K562 (cell line): ENCODE data around the gene CCDC28B. TPM values are rescaled to one million over a fixed set of nuclear protein-coding genes. Genes with fewer than 3 reads are reported as not detected.

Experiments
- ATAC-seq: fragments of 200-7000 bp; cut with Tn5 transposase; 3 replicates; pipeline ENCODE4 v1.9.1; 2020; ENCODE audit warnings: moderate library complexity
- BruUV-seq: library from RNA; stranded (reverse); fragments of 400-500 nt; replicated peaks from 2 replicates; lab custom pipeline; 2021; lab: Mats Ljungman, UMichigan
- CTCF ChIA-PET: fragments of 300-600 bp; formaldehyde crosslinking; extraction: SDS; loops from one replicate; lab custom pipeline; 2021; ENCODE audit warnings: low intra/inter-chr PET ratio; lab: Yijun Ruan, JAX
- POLR2A ChIA-PET: fragments of 300-600, 350-650 bp; sonication (Branson Sonifier 250); formaldehyde crosslinking; extraction: SDS; loops from one replicate; lab custom pipeline; 2021; ENCODE audit warnings: antibody characterized with exemption, inconsistent platforms; lab: Yijun Ruan, JAX
- DNase-seq, 4 experiments: peaks; one replicate each; pipeline versions ENCODE4 v3.0.0 to v3.0.0-alpha.2; 2011 to 2018; ENCODE audit warnings: low spot score in 3 of 4, mixed read lengths in 3 of 4; ENCODE audit errors: extremely low read depth in 1 of 4
- FAIRE-seq: peaks from 2 replicates; lab custom pipeline; 2011; peaks lifted over from hg19 to GRCh38; lab: Jason Lieb, UNC
- H2AFZ ChIP-seq: 2 replicates; pipeline ENCODE4 v1.6.0; 2011; ENCODE audit warnings: low read depth, low read length, control low read depth, inconsistent platforms
- H3K27ac ChIP-seq: fragments of 200-600 bp; 3 replicates; pipeline ENCODE4 v1.8.0; 2011; ENCODE audit warnings: low read depth, mild to moderate bottlenecking, control low read depth, inconsistent platforms, low read length, moderate library complexity, mixed read lengths; ENCODE audit errors: extremely low read depth
- H3K27me3 ChIP-seq, 2 experiments: fragments of 300-600 bp in 1 of 2; 2 replicates in 1 of 2; 3 replicates in 1 of 2; pipeline versions ENCODE4 v1.6.0 to v1.8.0; 2011; ENCODE audit warnings: inconsistent platforms in 2 of 2, low read length in 2 of 2, mild to moderate bottlenecking in 1 of 2, mixed read lengths in 1 of 2, moderate library complexity in 1 of 2; ENCODE audit not compliant: control insufficient read depth in 2 of 2, insufficient read depth in 2 of 2
- H3K36me3 ChIP-seq: fragments of 300-600 bp; 3 replicates; pipeline ENCODE4 v1.8.0; 2011; ENCODE audit warnings: mild to moderate bottlenecking, low read length, inconsistent platforms; ENCODE audit not compliant: control insufficient read depth, insufficient read depth
- H3K4me1 ChIP-seq, 2 experiments: fragments of 200-600 bp in 1 of 2; replicated peaks in 1 of 2; 2 replicates in 1 of 2; 3 replicates in 1 of 2; pipeline versions ENCODE4 v1.5.1 to v1.8.0; 2011; ENCODE audit warnings: inconsistent platforms in 2 of 2, low read length in 2 of 2, mild to moderate bottlenecking in 1 of 2, mixed read lengths in 1 of 2, moderate library complexity in 1 of 2; ENCODE audit not compliant: control insufficient read depth in 2 of 2, insufficient read depth in 2 of 2
- H3K4me2 ChIP-seq: 2 replicates; pipeline ENCODE4 v1.6.1; 2011; ENCODE audit warnings: low read length, control low read depth, inconsistent platforms, mixed read lengths; ENCODE audit not compliant: insufficient read depth
- H3K4me3 ChIP-seq: fragments of 200-600 bp; sonication (generic), shearing (Covaris generic); 2 replicates; pipeline ENCODE4 v1.5.1; 2016; ENCODE audit warnings: control low read depth, inconsistent platforms
- H3K79me2 ChIP-seq: fragments of 200-600 bp; 3 replicates; pipeline ENCODE4 v1.8.0; 2011; ENCODE audit warnings: low read length, inconsistent platforms; ENCODE audit not compliant: control insufficient read depth, insufficient read depth
- H3K9ac ChIP-seq, 2 experiments: 2 replicates each; pipeline versions ENCODE4 v1.6.0 to v1.6.1; 2011; ENCODE audit warnings: low read depth in 2 of 2, low read length in 2 of 2, control low read depth in 1 of 2, inconsistent platforms in 1 of 2, mild to moderate bottlenecking in 1 of 2, mixed read lengths in 1 of 2; ENCODE audit not compliant: insufficient read depth in 1 of 2
- H3K9me1 ChIP-seq: one replicate; pipeline ENCODE4 v1.6.0; 2011; ENCODE audit warnings: inconsistent platforms, mild to moderate bottlenecking, low read length, moderate library complexity; ENCODE audit not compliant: control insufficient read depth, insufficient read depth
- H3K9me3 ChIP-seq: replicated peaks from 2 replicates; pipeline ENCODE4 v1.5.1; 2011; ENCODE audit warnings: low read depth, low read length, inconsistent platforms; ENCODE audit not compliant: control insufficient read depth, insufficient read depth
- H4K20me1 ChIP-seq: replicated peaks from 2 replicates; pipeline ENCODE4 v1.6.1; 2011; ENCODE audit warnings: low read length, inconsistent platforms, mixed read lengths; ENCODE audit not compliant: control insufficient read depth, insufficient read depth
- IFI16 ChIP-seq: fragments of 250-450 bp; sonication (Bioruptor Pico); IDR thresholded peaks from 2 replicates; pipeline ENCODE4 v2.1.2; 2022; ENCODE audit warnings: mild to moderate bottlenecking, inconsistent platforms
- STAG1 ChIP-seq: sonication (generic); formaldehyde crosslinking; IDR thresholded peaks from 2 replicates; pipeline ENCODE4 v1.5.0; 2020; ENCODE audit warnings: missing genetic modification reagents, borderline replicate concordance
- TCF7 ChIP-seq: sonication (generic); IDR thresholded peaks from 2 replicates; pipeline ENCODE4 v1.6.1; 2016; ENCODE audit warnings: antibody characterized with exemption, borderline replicate concordance
- TCFL5 ChIP-seq: fragments of 250-450 bp; sonication (Bioruptor Pico); conservative IDR thresholded peaks from 2 replicates; pipeline ENCODE4 v1.6.1; 2021; ENCODE audit warnings: mild to moderate bottlenecking, moderate library complexity, matching md5 sums
- TEAD1 ChIP-seq, 2 experiments: fragments of 450-650 bp in 1 of 2; sonication (generic) in 1 of 2; formaldehyde crosslinking; IDR thresholded peaks; 2 replicates each; pipeline versions ENCODE4 v1.4.0 to v1.8.0; 2020 to 2022; ENCODE audit warnings: mild to moderate bottlenecking in 2 of 2, missing genetic modification reagents in 1 of 2
- TEAD4 ChIP-seq, 2 experiments: sonication (generic) in 1 of 2; formaldehyde crosslinking in 1 of 2; IDR thresholded peaks; 2 replicates each; pipeline versions ENCODE4 v1.6.1 to v1.8.0; 2012 to 2022; ENCODE audit warnings: borderline replicate concordance in 1 of 2, inconsistent platforms in 1 of 2, low read length in 1 of 2, mild to moderate bottlenecking in 1 of 2, missing genetic modification reagents in 1 of 2
- XRCC5 ChIP-seq: fragments of 200-400 bp; formaldehyde crosslinking; IDR thresholded peaks from 2 replicates; pipeline ENCODE4 v1.6.1; 2017; ENCODE audit warnings: low read depth, mild to moderate bottlenecking, low read length
- ZNF699 ChIP-seq: fragments of 250-450 bp; sonication (Bioruptor Pico); IDR thresholded peaks from 2 replicates; pipeline ENCODE4 v1.8.0; 2021; ENCODE audit warnings: mild to moderate bottlenecking, moderate library complexity; ENCODE audit not compliant: insufficient replicate concordance
- WGBS: fragments of 100-300 bp; shearing (Covaris generic); methylation state at CpG from one replicate; pipeline ENCODE4 v1.1.6; 2016; ENCODE audit warnings: low coverage, mixed read lengths; ENCODE audit not compliant: insufficient coverage; ENCODE audit errors: missing lambda C conversion rate; 5-methylcytosine and 5-hydroxymethylcytosine counted together
- in situ Hi-C: fragments of 300-500 bp; cut with MboI; formaldehyde crosslinking; loops from 4 replicates; pipeline ENCODE4 v1.15.0; 2018; ENCODE audit warnings: inconsistent platforms, mixed read lengths
- intact Hi-C: fragments of 100-400 bp; cut with micrococcal nuclease; formaldehyde crosslinking; loops from 2 replicates; pipeline ENCODE4 v1.14.2; 2022
- polyA plus RNA-seq, 8 experiments: library from polyadenylated mRNA; depleted of rRNA in 4 of 8; stranded (reverse) in 5 of 8; unstranded in 3 of 8; fragments of >200 nt; fragmentation: Nextera tagmentation in 2 of 8; fragmentation: Illumina TruSeq in 1 of 8; extraction: Ambion mirVana in 2 of 8; extraction: Trizol in 1 of 8; gene quantifications; 2 replicates each; pipeline versions ENCODE4 v1.2.1 to v1.2.3, GENCODE V29; 2011 to 2014; ENCODE audit warnings: inconsistent platforms in 1 of 8, missing spikeins in 1 of 8
- total RNA-seq, 7 experiments: library from RNA; depleted of rRNA in 6 of 7; stranded (reverse); fragments of >200 nt in 6 of 7; fragmentation: Illumina TruSeq in 2 of 7; extraction: Trizol in 2 of 7; gene quantifications; 2 replicates each; pipeline versions ENCODE4 v1.2.1 to v1.2.3, GENCODE V29; 2011 to 2021; ENCODE audit warnings: low replicate concordance in 1 of 7
- TF ChIP-seq, protein P1 (sequence below): fragments of 250-450 bp; sonication (Bioruptor Pico); IDR thresholded peaks from 2 replicates; pipeline ENCODE4 v1.8.0; 2022; ENCODE audit warnings: inconsistent platforms
- TF ChIP-seq, protein P2 (sequence below): sonication (generic); formaldehyde crosslinking; IDR thresholded peaks from 2 replicates; pipeline ENCODE4 v1.8.1; 2023; ENCODE audit warnings: mild to moderate bottlenecking, missing genetic modification reagents
- TF ChIP-seq, protein P3 (sequence below): sonication (generic); formaldehyde crosslinking; IDR thresholded peaks from 2 replicates; pipeline ENCODE4 v1.8.0; 2023; ENCODE audit warnings: missing genetic modification reagents, mild to moderate bottlenecking, borderline replicate concordance

Gene CCDC28B
- total and polyA plus RNA-seq, 9 of the 15 experiments (the other 6 are each of a cell fraction or from before 2014, with no cell fraction given) = 5.7 to 54.5 (median 31.7) TPM

DNA sequence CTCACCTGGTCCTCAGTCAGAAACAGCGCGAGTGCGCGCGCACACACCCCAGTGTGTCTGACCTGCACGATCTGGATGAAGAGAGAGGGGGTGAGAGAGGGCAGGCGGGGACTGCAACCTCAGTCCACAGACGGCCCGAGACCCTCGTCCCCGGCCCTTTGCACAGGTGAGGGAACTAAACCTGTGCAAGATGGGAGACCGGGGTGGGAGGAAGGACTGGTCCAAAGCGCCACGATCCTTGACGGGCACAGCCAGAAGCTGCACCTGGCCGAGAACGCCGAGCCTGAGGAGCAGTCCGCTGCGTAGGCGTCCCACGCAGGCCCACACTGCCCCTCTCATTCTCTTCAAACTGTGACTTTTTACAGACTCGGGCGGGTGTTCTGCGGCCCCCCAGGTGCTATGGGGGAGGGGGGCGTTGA is 4.6 kb downstream of the CCDC28B start:
- no peaks in the 10 kb centered on the region for H3K9me3 ChIP-seq
- FAIRE-seq = no peak
- H3K9ac ChIP-seq = peak overlapping the region; percentile 90 to 100; a peak in 3 of 4 replicates
- WGBS = 66% methylated on average over 26 of the region's 26 CpGs
- in situ Hi-C loops = no loop called here
- peak in 1 of 4 experiments; percentile 15 for DNase-seq
- no TSS peak for BruUV-seq
- H3K4me3 ChIP-seq = peak overlapping the region; percentile 74
- peak overlapping the region; percentile 92 for H2AFZ ChIP-seq
- H3K9me1 ChIP-seq = peaks cover 4% of the 10 kb centered on the region
- H4K20me1 ChIP-seq = no peaks in the 10 kb centered on the region
- no peaks in the 10 kb centered on the region for H3K27me3 ChIP-seq
- peaks cover 25% of the 10 kb centered on the region for H3K79me2 ChIP-seq
- intact Hi-C loops = loop anchor here (5.0 kb wide), 1 partner anchor 42 kb away; the partner anchor contains the start of gene FAM167B
- peak overlapping the region; percentile 31; the same call in 1 of the 3 replicates for H3K27ac ChIP-seq
- POLR2A ChIA-PET = interaction anchor here (0.6 to 7.8 kb wide), 15 partner anchors 9 to 140 kb away, joined by 3 to 80 read pairs (median 4); partner anchors contain the start of genes HDAC1, KPNA6 and MARCKSL1
- no peak for ATAC-seq
- peak overlapping the region; percentile 99 for H3K4me2 ChIP-seq
- peaks cover 28% of the 10 kb centered on the region; the same call in 2 of the 3 replicates for H3K36me3 ChIP-seq
- CTCF ChIA-PET = no interaction called here
- peaks cover 24 to 54% of the 10 kb centered on the region in 2 experiments for H3K4me1 ChIP-seq
- TF ChIP-seq XRCC5 (no peak), TEAD4 (IDR thresholded peaks at IDR 0.05; ENCODE audit: low read length) (no peak), TEAD4 (CRISPR knock-in tag; IDR thresholded peaks at IDR 0.05; ENCODE audit: borderline replicate concordance) (no peak), ZNF699 (CRISPR knock-in tag) (no peak), IFI16 (CRISPR knock-in tag) (no peak), STAG1 (0 out of 2 replicates have a peak, but pooled peaks have one; percentile 24), TCFL5 (CRISPR knock-in tag) (no peak), TCF7 (no peak), TEAD1 (CRISPR knock-in tag; IDR thresholded peaks at IDR 0.05) (0 out of 4 replicates have a peak, but pooled peaks of 1 of the 2 experiments have one; percentile 3)
- TF ChIP-seq, protein P1, sequence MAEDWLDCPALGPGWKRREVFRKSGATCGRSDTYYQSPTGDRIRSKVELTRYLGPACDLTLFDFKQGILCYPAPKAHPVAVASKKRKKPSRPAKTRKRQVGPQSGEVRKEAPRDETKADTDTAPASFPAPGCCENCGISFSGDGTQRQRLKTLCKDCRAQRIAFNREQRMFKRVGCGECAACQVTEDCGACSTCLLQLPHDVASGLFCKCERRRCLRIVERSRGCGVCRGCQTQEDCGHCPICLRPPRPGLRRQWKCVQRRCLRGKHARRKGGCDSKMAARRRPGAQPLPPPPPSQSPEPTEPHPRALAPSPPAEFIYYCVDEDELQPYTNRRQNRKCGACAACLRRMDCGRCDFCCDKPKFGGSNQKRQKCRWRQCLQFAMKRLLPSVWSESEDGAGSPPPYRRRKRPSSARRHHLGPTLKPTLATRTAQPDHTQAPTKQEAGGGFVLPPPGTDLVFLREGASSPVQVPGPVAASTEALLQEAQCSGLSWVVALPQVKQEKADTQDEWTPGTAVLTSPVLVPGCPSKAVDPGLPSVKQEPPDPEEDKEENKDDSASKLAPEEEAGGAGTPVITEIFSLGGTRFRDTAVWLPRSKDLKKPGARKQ = 0 out of 2 replicates have a peak, but pooled peaks have one; percentile 79
- TF ChIP-seq, protein P2, sequence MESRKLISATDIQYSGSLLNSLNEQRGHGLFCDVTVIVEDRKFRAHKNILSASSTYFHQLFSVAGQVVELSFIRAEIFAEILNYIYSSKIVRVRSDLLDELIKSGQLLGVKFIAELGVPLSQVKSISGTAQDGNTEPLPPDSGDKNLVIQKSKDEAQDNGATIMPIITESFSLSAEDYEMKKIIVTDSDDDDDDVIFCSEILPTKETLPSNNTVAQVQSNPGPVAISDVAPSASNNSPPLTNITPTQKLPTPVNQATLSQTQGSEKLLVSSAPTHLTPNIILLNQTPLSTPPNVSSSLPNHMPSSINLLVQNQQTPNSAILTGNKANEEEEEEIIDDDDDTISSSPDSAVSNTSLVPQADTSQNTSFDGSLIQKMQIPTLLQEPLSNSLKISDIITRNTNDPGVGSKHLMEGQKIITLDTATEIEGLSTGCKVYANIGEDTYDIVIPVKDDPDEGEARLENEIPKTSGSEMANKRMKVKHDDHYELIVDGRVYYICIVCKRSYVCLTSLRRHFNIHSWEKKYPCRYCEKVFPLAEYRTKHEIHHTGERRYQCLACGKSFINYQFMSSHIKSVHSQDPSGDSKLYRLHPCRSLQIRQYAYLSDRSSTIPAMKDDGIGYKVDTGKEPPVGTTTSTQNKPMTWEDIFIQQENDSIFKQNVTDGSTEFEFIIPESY (CRISPR knock-in tag) = peak; percentile 24; the same call in 1 of the 2 replicates
- TF ChIP-seq, protein P3, sequence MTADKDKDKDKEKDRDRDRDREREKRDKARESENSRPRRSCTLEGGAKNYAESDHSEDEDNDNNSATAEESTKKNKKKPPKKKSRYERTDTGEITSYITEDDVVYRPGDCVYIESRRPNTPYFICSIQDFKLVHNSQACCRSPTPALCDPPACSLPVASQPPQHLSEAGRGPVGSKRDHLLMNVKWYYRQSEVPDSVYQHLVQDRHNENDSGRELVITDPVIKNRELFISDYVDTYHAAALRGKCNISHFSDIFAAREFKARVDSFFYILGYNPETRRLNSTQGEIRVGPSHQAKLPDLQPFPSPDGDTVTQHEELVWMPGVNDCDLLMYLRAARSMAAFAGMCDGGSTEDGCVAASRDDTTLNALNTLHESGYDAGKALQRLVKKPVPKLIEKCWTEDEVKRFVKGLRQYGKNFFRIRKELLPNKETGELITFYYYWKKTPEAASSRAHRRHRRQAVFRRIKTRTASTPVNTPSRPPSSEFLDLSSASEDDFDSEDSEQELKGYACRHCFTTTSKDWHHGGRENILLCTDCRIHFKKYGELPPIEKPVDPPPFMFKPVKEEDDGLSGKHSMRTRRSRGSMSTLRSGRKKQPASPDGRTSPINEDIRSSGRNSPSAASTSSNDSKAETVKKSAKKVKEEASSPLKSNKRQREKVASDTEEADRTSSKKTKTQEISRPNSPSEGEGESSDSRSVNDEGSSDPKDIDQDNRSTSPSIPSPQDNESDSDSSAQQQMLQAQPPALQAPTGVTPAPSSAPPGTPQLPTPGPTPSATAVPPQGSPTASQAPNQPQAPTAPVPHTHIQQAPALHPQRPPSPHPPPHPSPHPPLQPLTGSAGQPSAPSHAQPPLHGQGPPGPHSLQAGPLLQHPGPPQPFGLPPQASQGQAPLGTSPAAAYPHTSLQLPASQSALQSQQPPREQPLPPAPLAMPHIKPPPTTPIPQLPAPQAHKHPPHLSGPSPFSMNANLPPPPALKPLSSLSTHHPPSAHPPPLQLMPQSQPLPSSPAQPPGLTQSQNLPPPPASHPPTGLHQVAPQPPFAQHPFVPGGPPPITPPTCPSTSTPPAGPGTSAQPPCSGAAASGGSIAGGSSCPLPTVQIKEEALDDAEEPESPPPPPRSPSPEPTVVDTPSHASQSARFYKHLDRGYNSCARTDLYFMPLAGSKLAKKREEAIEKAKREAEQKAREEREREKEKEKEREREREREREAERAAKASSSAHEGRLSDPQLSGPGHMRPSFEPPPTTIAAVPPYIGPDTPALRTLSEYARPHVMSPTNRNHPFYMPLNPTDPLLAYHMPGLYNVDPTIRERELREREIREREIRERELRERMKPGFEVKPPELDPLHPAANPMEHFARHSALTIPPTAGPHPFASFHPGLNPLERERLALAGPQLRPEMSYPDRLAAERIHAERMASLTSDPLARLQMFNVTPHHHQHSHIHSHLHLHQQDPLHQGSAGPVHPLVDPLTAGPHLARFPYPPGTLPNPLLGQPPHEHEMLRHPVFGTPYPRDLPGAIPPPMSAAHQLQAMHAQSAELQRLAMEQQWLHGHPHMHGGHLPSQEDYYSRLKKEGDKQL (CRISPR knock-in tag) = no peak
